Measurements from ENCODE around the gene ULK3. TPM values are rescaled to one million over a fixed set of nuclear protein-coding genes. Genes with fewer than 3 reads are reported as not detected.

The ULK3 gene
- total RNA-seq, 2 experiments from 2014 or later, result 37.8 to 38.9 TPM

GRCh38 chr15:74851960-74852359 lies 9.0 kb upstream of the ULK3 start:
- TF ChIP-seq CTCF (IDR thresholded peaks at IDR 0.05), result no peak
- ChIA-PET POLR2A (no interaction called here), CTCF (no interaction called here)
- H3K27ac Mint-ChIP-seq, result no peak overlapping the region
- peaks cover 75% of the 10 kb centered on the region for H3K36me3 ChIP-seq (ENCODE audit: insufficient read depth, low read length)
- no peaks in the 10 kb centered on the region for H3K9me3 Mint-ChIP-seq
- ATAC-seq (ENCODE audit: poor library complexity) (no peak), DNase-seq (no peak)
- no peak overlapping the region for H3K4me3 ChIP-seq (ENCODE audit: low read length)
- H3K27me3 Mint-ChIP-seq, result no peaks in the 10 kb centered on the region
- intact Hi-C loops (cut with DNase I, micrococcal nuclease), result no loop called here
- no peak overlapping the region for H3K4me3 Mint-ChIP-seq
- peaks cover 67% of the 10 kb centered on the region for H3K36me3 Mint-ChIP-seq (ENCODE audit: low read depth)
- H3K9me3 ChIP-seq (ENCODE audit: control insufficient read depth in 1 of 2, insufficient read depth in 1 of 2, low read length in 2 of 2), result no peaks in the 10 kb centered on the region
- H3K4me1 ChIP-seq (ENCODE audit: insufficient read depth, low read length), result peaks cover 7% of the 10 kb centered on the region
- H3K4me1 Mint-ChIP-seq (ENCODE audit: low read depth), result peaks cover 12% of the 10 kb centered on the region
- peak overlapping the region in 1 of 2 donors; percentile 1 for H3K27ac ChIP-seq (ENCODE audit: low read depth in 1 of 2, low read length in 2 of 2)
- no peaks in the 10 kb centered on the region for H3K27me3 ChIP-seq (ENCODE audit: control insufficient read depth in 1 of 2, insufficient read depth in 2 of 2, low read length in 2 of 2)

DNA sequence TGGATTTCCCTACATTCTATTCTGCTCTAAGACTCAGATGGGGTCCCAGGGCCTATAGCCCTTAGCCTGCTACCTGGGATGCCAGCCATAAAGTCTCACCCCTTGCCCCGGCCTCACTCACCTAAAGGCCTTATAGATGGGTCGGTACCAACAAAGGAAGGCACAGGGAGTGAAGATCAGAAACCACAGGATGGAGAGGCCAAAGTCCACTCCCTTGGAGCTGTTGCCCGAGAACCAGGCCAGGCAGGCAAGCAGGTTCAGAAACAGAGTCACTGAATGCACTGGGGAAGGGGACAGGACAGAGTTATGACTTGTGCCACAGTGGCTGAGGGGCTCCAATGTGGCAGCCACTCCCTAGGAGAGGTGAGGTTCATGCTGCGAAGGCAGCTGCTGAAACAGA lies 7.4 kb upstream of the ULK3 start:
- H3K4me3 ChIP-seq (ENCODE audit: low read length), result no peak overlapping the region
- ChIA-PET POLR2A (interaction anchor here (0.7 kb wide), 1 partner anchor 39 kb away, joined by 3 read pairs; the partner anchor contains the start of gene MPI), CTCF (no interaction called here)
- peaks cover 74% of the 10 kb centered on the region for H3K36me3 ChIP-seq (ENCODE audit: insufficient read depth, low read length)
- H3K27me3 ChIP-seq (ENCODE audit: control insufficient read depth in 1 of 2, insufficient read depth in 2 of 2, low read length in 2 of 2), result no peaks in the 10 kb centered on the region
- Mint-ChIP-seq H3K36me3 (ENCODE audit: low read depth) (peaks cover 63% of the 10 kb centered on the region), H3K27me3 (no peaks in the 10 kb centered on the region), H3K4me1 (ENCODE audit: low read depth) (peaks cover 12% of the 10 kb centered on the region), H3K27ac (no peak overlapping the region), H3K4me3 (no peak overlapping the region), H3K9me3 (no peaks in the 10 kb centered on the region)
- H3K4me1 ChIP-seq (ENCODE audit: insufficient read depth, low read length), result peaks cover 16% of the 10 kb centered on the region
- no peak for DNase-seq
- H3K27ac ChIP-seq (ENCODE audit: low read depth in 1 of 2, low read length in 2 of 2), result no peak overlapping the region
- intact Hi-C loops (cut with DNase I, micrococcal nuclease), result no loop called here
- no peak for TF ChIP-seq CTCF (IDR thresholded peaks at IDR 0.05)
- no peak for ATAC-seq (ENCODE audit: poor library complexity)
- H3K9me3 ChIP-seq (ENCODE audit: control insufficient read depth in 1 of 2, insufficient read depth in 1 of 2, low read length in 2 of 2), result no peaks in the 10 kb centered on the region

GRCh38 chr15:74847432-74847831 lies 4.5 kb upstream of the ULK3 start:
- H3K9me3 ChIP-seq (ENCODE audit: control insufficient read depth in 1 of 2, insufficient read depth in 1 of 2, low read length in 2 of 2), result no peaks in the 10 kb centered on the region
- H3K4me1 ChIP-seq (ENCODE audit: insufficient read depth, low read length), result peaks cover 40% of the 10 kb centered on the region
- Mint-ChIP-seq H3K36me3 (ENCODE audit: low read depth) (peaks cover 64% of the 10 kb centered on the region), H3K4me3 (peak overlapping the region; percentile 30), H3K4me1 (ENCODE audit: low read depth) (peaks cover 38% of the 10 kb centered on the region), H3K27ac (no peak overlapping the region), H3K9me3 (no peaks in the 10 kb centered on the region), H3K27me3 (no peaks in the 10 kb centered on the region)
- CTCF ChIA-PET, result interaction anchor here (1.1 kb wide), 1 partner anchor 54 kb away, joined by 3 read pairs; no protein-coding TSS in a partner anchor
- intact Hi-C loops (cut with DNase I, micrococcal nuclease), result loop anchor here in 1 of 2 experiments (10.0 kb wide), 2 partner anchors 153 to 303 kb away; partner anchors contain the start of genes ARID3B and EDC3
- no peak for ATAC-seq (ENCODE audit: poor library complexity)
- no peak for DNase-seq
- TF ChIP-seq CTCF (IDR thresholded peaks at IDR 0.05), result no peak
- H3K27me3 ChIP-seq (ENCODE audit: control insufficient read depth in 1 of 2, insufficient read depth in 2 of 2, low read length in 2 of 2), result no peaks in the 10 kb centered on the region
- no peak overlapping the region for H3K27ac ChIP-seq (ENCODE audit: low read depth in 1 of 2, low read length in 2 of 2)
- no peak overlapping the region for H3K4me3 ChIP-seq (ENCODE audit: low read length)
- peaks cover 51% of the 10 kb centered on the region for H3K36me3 ChIP-seq (ENCODE audit: insufficient read depth, low read length)
- POLR2A ChIA-PET, result no interaction called here

Measured in CD4-positive, alpha-beta T cell (primary cell).